Astrocyte (in vitro differentiated cells and primary cell): ENCODE measurements around the gene SEMA6B. TPM values are rescaled to one million over a fixed set of nuclear protein-coding genes. Genes with fewer than 3 reads are reported as not detected.
"Not testable (repeated sequence)": the region's sequence is repeated elsewhere in the genome, so short reads cannot be mapped to it uniquely, and the experiment has no call there.

Experiments
- DNase-seq: peaks from one replicate; pipeline ENCODE4 v3.0.0-alpha.2; 2010; ENCODE audit warnings: low read depth
- FAIRE-seq: peaks from 2 replicates; lab custom pipeline; 2011; peaks lifted over from hg19 to GRCh38; lab: Jason Lieb, UNC
- H2AFZ ChIP-seq: 2 replicates; pipeline ENCODE4 v1.6.0; 2012; ENCODE audit warnings: low read depth, low read length, inconsistent platforms
- H3K27ac ChIP-seq: 2 replicates; pipeline ENCODE4 v1.5.1; 2011; ENCODE audit warnings: low read depth, low read length, inconsistent platforms
- H3K27me3 ChIP-seq: 2 replicates; pipeline ENCODE4 v1.6.0; 2011; ENCODE audit warnings: low read length, inconsistent platforms; ENCODE audit not compliant: insufficient read depth
- H3K36me3 ChIP-seq: 2 replicates; pipeline ENCODE4 v1.5.1; 2011; ENCODE audit warnings: low read length, inconsistent platforms; ENCODE audit not compliant: insufficient read depth
- H3K4me1 ChIP-seq: 2 replicates; pipeline ENCODE4 v1.5.1; 2011; ENCODE audit warnings: low read length, inconsistent platforms; ENCODE audit not compliant: insufficient read depth
- H3K4me2 ChIP-seq: 2 replicates; pipeline ENCODE4 v1.6.0; 2012; ENCODE audit warnings: low read length, inconsistent platforms
- H3K4me3 ChIP-seq: 2 replicates; pipeline ENCODE4 v1.5.1; 2011; ENCODE audit warnings: low read depth, mild to moderate bottlenecking, low read length, inconsistent platforms; ENCODE audit not compliant: insufficient read depth
- H3K79me2 ChIP-seq: 2 replicates; pipeline ENCODE4 v1.6.0; 2012; ENCODE audit warnings: mild to moderate bottlenecking, low read length, inconsistent platforms; ENCODE audit not compliant: insufficient read depth
- H3K9ac ChIP-seq: 2 replicates; pipeline ENCODE4 v1.6.0; 2012; ENCODE audit warnings: mild to moderate bottlenecking, low read length, inconsistent platforms
- H3K9me3 ChIP-seq: 2 replicates; pipeline ENCODE4 v1.5.1; 2012; ENCODE audit warnings: low read depth, mild to moderate bottlenecking, low read length, inconsistent platforms; ENCODE audit not compliant: insufficient read depth
- H4K20me1 ChIP-seq: 2 replicates; pipeline ENCODE4 v1.6.0; 2012; ENCODE audit warnings: low read length, inconsistent platforms; ENCODE audit not compliant: insufficient read depth
- H3K27ac Mint-ChIP-seq: one replicate; pipeline ENCODE4 v1.8.0; 2021; ENCODE audit warnings: mild to moderate bottlenecking, mixed read lengths; ENCODE audit not compliant: unreplicated experiment
- H3K27me3 Mint-ChIP-seq: one replicate; pipeline ENCODE4 v1.8.0; 2021; ENCODE audit warnings: low read depth, mixed read lengths; ENCODE audit not compliant: unreplicated experiment
- H3K36me3 Mint-ChIP-seq: one replicate; pipeline ENCODE4 v1.8.0; 2021; ENCODE audit warnings: low read depth, mixed read lengths; ENCODE audit not compliant: unreplicated experiment
- H3K4me1 Mint-ChIP-seq: one replicate; pipeline ENCODE4 v1.8.0; 2021; ENCODE audit warnings: low read depth, mixed read lengths; ENCODE audit not compliant: unreplicated experiment
- H3K4me3 Mint-ChIP-seq: one replicate; pipeline ENCODE4 v1.8.0; 2021; ENCODE audit warnings: mild to moderate bottlenecking, moderate library complexity, mixed read lengths; ENCODE audit not compliant: unreplicated experiment
- H3K9me3 Mint-ChIP-seq: one replicate; pipeline ENCODE4 v1.8.0; 2021; ENCODE audit warnings: mild to moderate bottlenecking, mixed read lengths; ENCODE audit not compliant: unreplicated experiment
- EZH2 ChIP-seq: IDR thresholded peaks from 2 replicates; pipeline ENCODE4 v1.6.1; 2012; ENCODE audit warnings: mild to moderate bottlenecking, low read length, inconsistent platforms; ENCODE audit not compliant: insufficient read depth
- total RNA-seq: library from RNA; stranded (reverse); gene quantifications from 2 replicates; pipeline ENCODE4 v1.2.1, GENCODE V29; 2021
- TF ChIP-seq, protein P1 (sequence below): IDR thresholded peaks from 2 replicates; pipeline ENCODE4 v1.5.1; 2011; ENCODE audit warnings: low read depth, mild to moderate bottlenecking, inconsistent platforms, low read length, moderate library complexity; ENCODE audit not compliant: insufficient read depth

SEMA6B gene
- total RNA-seq, 1 donor from 2014 or later: 14.3 TPM

- H3K27ac ChIP-seq: no peak overlapping the region
- H3K9me3 Mint-ChIP-seq: no peaks in the 10 kb centered on the region
- no peak for FAIRE-seq
These were observed 29.5 kb downstream of the SEMA6B start for GRCh38 chr19:4529924-4530522.

DNA sequence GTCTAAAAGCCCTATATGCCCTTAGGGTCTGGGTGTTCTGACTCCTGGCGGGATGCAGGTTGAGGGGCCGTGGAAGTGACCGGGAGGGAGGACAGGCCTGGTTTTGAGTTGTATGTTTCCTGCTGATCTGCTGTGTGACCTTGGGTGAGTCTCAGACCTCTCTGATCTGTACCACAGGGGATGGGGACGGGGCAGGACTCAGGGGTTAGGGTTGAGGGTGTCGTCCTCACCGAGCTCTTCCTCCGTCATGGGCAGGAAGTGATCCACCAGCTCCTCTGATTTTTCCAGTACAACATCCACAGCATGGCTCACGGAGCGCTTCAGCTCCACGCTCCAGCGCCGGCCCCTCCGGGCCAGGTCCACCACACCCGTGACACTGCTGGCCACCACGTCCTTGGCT, 30.6 kb downstream of the SEMA6B start:
- H3K27me3 ChIP-seq: no peaks in the 10 kb centered on the region
- TF ChIP-seq EZH2: no peak
- TF ChIP-seq, protein P1, sequence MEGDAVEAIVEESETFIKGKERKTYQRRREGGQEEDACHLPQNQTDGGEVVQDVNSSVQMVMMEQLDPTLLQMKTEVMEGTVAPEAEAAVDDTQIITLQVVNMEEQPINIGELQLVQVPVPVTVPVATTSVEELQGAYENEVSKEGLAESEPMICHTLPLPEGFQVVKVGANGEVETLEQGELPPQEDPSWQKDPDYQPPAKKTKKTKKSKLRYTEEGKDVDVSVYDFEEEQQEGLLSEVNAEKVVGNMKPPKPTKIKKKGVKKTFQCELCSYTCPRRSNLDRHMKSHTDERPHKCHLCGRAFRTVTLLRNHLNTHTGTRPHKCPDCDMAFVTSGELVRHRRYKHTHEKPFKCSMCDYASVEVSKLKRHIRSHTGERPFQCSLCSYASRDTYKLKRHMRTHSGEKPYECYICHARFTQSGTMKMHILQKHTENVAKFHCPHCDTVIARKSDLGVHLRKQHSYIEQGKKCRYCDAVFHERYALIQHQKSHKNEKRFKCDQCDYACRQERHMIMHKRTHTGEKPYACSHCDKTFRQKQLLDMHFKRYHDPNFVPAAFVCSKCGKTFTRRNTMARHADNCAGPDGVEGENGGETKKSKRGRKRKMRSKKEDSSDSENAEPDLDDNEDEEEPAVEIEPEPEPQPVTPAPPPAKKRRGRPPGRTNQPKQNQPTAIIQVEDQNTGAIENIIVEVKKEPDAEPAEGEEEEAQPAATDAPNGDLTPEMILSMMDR: no peak
- no peaks in the 10 kb centered on the region for H3K9me3 Mint-ChIP-seq
- peaks cover 16% of the 10 kb centered on the region for H3K27me3 Mint-ChIP-seq
- H3K4me2 ChIP-seq: no peak overlapping the region
- H3K36me3 ChIP-seq: no peaks in the 10 kb centered on the region
- no peaks in the 10 kb centered on the region for H3K4me1 ChIP-seq
- H3K27ac ChIP-seq: no peak overlapping the region
- H3K4me1 Mint-ChIP-seq: no peaks in the 10 kb centered on the region
- no peaks in the 10 kb centered on the region for H3K9me3 ChIP-seq
- FAIRE-seq (no peak), DNase-seq (no peak)
- H2AFZ ChIP-seq: no peak overlapping the region
- H3K79me2 ChIP-seq: no peaks in the 10 kb centered on the region
- no peak overlapping the region for H3K27ac Mint-ChIP-seq
- no peaks in the 10 kb centered on the region for H4K20me1 ChIP-seq
- no peak overlapping the region for H3K4me3 Mint-ChIP-seq
- H3K9ac ChIP-seq: no peak overlapping the region
- H3K36me3 Mint-ChIP-seq: no peaks in the 10 kb centered on the region
- H3K4me3 ChIP-seq: no peak overlapping the region

More at GRCh38 chr19:4529924-4530522, 29.5 kb downstream of the SEMA6B start:
- no peak for TF ChIP-seq EZH2
- TF ChIP-seq, protein P1: no peak
- Histone ChIP-seq H2AFZ (no peak overlapping the region), H3K36me3 (no peaks in the 10 kb centered on the region), H3K4me2 (no peak overlapping the region), H3K9ac (no peak overlapping the region), H3K4me1 (peaks cover 2% of the 10 kb centered on the region), H3K27me3 (peaks cover 5% of the 10 kb centered on the region), H3K79me2 (no peaks in the 10 kb centered on the region), H3K4me3 (no peak overlapping the region), H3K9me3 (no peaks in the 10 kb centered on the region), H4K20me1 (no peaks in the 10 kb centered on the region)
- H3K4me1 Mint-ChIP-seq: no peaks in the 10 kb centered on the region
- no peak overlapping the region for H3K27ac Mint-ChIP-seq
- no peak for DNase-seq
- H3K36me3 Mint-ChIP-seq: no peaks in the 10 kb centered on the region
- peaks cover 24% of the 10 kb centered on the region for H3K27me3 Mint-ChIP-seq
- no peak overlapping the region for H3K4me3 Mint-ChIP-seq

DNA sequence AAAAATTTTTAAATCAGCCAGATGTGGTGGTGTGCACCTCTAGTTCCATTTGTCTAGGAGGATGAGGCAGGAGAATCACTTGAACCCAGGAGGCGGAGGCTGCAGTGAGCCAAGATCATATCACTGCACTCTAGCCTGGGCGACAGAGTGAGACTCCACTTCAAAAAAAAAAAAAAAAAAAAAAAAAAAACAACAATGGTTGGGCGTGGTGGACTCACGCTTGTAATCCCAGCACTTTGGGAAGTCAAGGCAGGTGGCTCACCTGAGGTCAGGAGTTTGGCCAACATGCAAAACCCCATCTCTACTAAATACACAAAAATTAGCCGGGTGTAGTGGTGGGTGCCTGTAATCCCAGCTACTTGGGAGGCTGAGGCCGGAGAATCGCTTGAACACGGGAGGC, 32.1 kb downstream of the SEMA6B start:
- H3K9ac ChIP-seq, H3K4me1 Mint-ChIP-seq, H3K27ac Mint-ChIP-seq, H3K79me2 ChIP-seq, H2AFZ ChIP-seq, H3K36me3 Mint-ChIP-seq, H3K4me2 ChIP-seq, FAIRE-seq, H3K4me1 ChIP-seq, H3K4me3 Mint-ChIP-seq, H3K9me3 Mint-ChIP-seq, H4K20me1 ChIP-seq, H3K27me3 ChIP-seq, DNase-seq, H3K9me3 ChIP-seq, H3K27ac ChIP-seq, H3K4me3 ChIP-seq, H3K36me3 ChIP-seq: not testable (repeated sequence)
- peaks cover 11% of the 10 kb centered on the region for H3K27me3 Mint-ChIP-seq
